Neural cell (in vitro differentiated cells): ENCODE results near the gene BNC2. TPM values are rescaled to one million over a fixed set of nuclear protein-coding genes. Genes with fewer than 3 reads are reported as not detected.

Experiments
- H2AFZ ChIP-seq: fragments of 200-600, 300-800 bp; sonication (generic), shearing (Covaris generic); 2 replicates; pipeline ENCODE4 v1.6.0; 2014; ENCODE audit warnings: low read depth, mild to moderate bottlenecking, antibody characterized with exemption, low read length, moderate library complexity
- H3F3A ChIP-seq: fragments of 200-600 bp; shearing (Covaris generic); 2 replicates; pipeline ENCODE4 v1.6.1; 2016; ENCODE audit warnings: mild to moderate bottlenecking, moderate library complexity, mixed read lengths, antibody characterized with exemption, low read length; ENCODE audit not compliant: insufficient read depth, poor library complexity, severe bottlenecking
- H3K27ac ChIP-seq: fragments of 200-600, 300-800 bp; sonication (generic), shearing (Covaris generic); 2 replicates; pipeline ENCODE4 v1.5.1; 2014; ENCODE audit warnings: mild to moderate bottlenecking, low read length, moderate library complexity
- H3K27me3 ChIP-seq: fragments of 300-800, 200-600 bp; sonication (generic), shearing (Covaris generic); 2 replicates; pipeline ENCODE4 v1.6.0; 2014; ENCODE audit warnings: mild to moderate bottlenecking, low read depth, low read length, moderate library complexity; ENCODE audit not compliant: insufficient read depth
- H3K36me3 ChIP-seq: fragments of 300-800, 200-600 bp; sonication (generic), shearing (Covaris generic); 2 replicates; pipeline ENCODE4 v1.5.1; 2014; ENCODE audit warnings: mild to moderate bottlenecking, antibody characterized with exemption, low read length, moderate library complexity; ENCODE audit not compliant: insufficient read depth
- H3K4me2 ChIP-seq: fragments of 300-800, 200-600 bp; sonication (generic), shearing (Covaris generic); 2 replicates; pipeline ENCODE4 v1.6.0; 2014; ENCODE audit warnings: mild to moderate bottlenecking, low read length
- H3K4me3 ChIP-seq: fragments of 300-800, 200-600 bp; sonication (generic), shearing (Covaris generic); 2 replicates; pipeline ENCODE4 v1.5.1; 2014; ENCODE audit warnings: mild to moderate bottlenecking, low read length, moderate library complexity
- H3K79me2 ChIP-seq: fragments of 200-600 bp; shearing (Covaris generic); replicated peaks from 2 replicates; pipeline ENCODE4 v1.6.0; 2014; ENCODE audit warnings: mild to moderate bottlenecking, low read length, moderate library complexity; ENCODE audit not compliant: insufficient read depth
- H3K9ac ChIP-seq: fragments of 300-800, 200-600 bp; sonication (generic), shearing (Covaris generic); 2 replicates; pipeline ENCODE4 v1.6.1; 2016; ENCODE audit warnings: mild to moderate bottlenecking, low read length, mixed read lengths
- H3K9me2 ChIP-seq: fragments of 200-600 bp; shearing (Covaris generic); 2 replicates; pipeline ENCODE4 v1.6.1; 2016; ENCODE audit warnings: mild to moderate bottlenecking, low read length, mixed read lengths; ENCODE audit not compliant: insufficient read depth
- H3K9me3 ChIP-seq: fragments of 200-600, 300-800 bp; sonication (generic), shearing (Covaris generic); 2 replicates; pipeline ENCODE4 v1.6.1; 2016; ENCODE audit warnings: mild to moderate bottlenecking, mixed run types, low read length, moderate library complexity, mixed read lengths
- H4K20me1 ChIP-seq: fragments of 200-600 bp; shearing (Covaris generic); 2 replicates; pipeline ENCODE4 v1.6.1; 2016; ENCODE audit warnings: mild to moderate bottlenecking, mixed run types; ENCODE audit not compliant: insufficient read depth
- CTCF ChIP-seq: fragments of 450-650 bp; IDR thresholded peaks from 2 replicates; pipeline ENCODE4 v1.5.1; 2014; ENCODE audit warnings: antibody characterized with exemption, mild to moderate bottlenecking, moderate library complexity; ENCODE audit not compliant: poor library complexity, severe bottlenecking
- EP300 ChIP-seq: fragments of 450-650 bp; conservative IDR thresholded peaks from 2 replicates; pipeline ENCODE4 v1.6.1; 2014; ENCODE audit warnings: antibody characterized with exemption, mild to moderate bottlenecking, moderate library complexity; ENCODE audit not compliant: poor library complexity, severe bottlenecking
- EZH2 ChIP-seq: fragments of 200-600, 300-800 bp; shearing (Covaris generic), sonication (generic); IDR thresholded peaks from 2 replicates; pipeline ENCODE4 v1.6.1; 2014; ENCODE audit warnings: antibody characterized with exemption, low read length, borderline replicate concordance, mild to moderate bottlenecking; ENCODE audit not compliant: insufficient read depth, poor library complexity, severe bottlenecking
- MXI1 ChIP-seq: fragments of 450-650 bp; conservative IDR thresholded peaks from 2 replicates; pipeline ENCODE4 v1.6.1; 2014; ENCODE audit warnings: antibody characterized with exemption, mild to moderate bottlenecking; ENCODE audit not compliant: poor library complexity, severe bottlenecking
- POLR2AphosphoS5 ChIP-seq: IDR thresholded peaks from 2 replicates; pipeline ENCODE4 v1.6.1; 2012
- RAD21 ChIP-seq: fragments of 450-650 bp; conservative IDR thresholded peaks from 2 replicates; pipeline ENCODE4 v1.6.1; 2014; ENCODE audit warnings: antibody characterized with exemption, mild to moderate bottlenecking, moderate library complexity
- REST ChIP-seq: IDR thresholded peaks from 2 replicates; pipeline ENCODE4 v1.6.1; 2012; ENCODE audit warnings: borderline replicate concordance
- SMC3 ChIP-seq: fragments of 450-650 bp; conservative IDR thresholded peaks from 2 replicates; pipeline ENCODE4 v1.6.1; 2014; ENCODE audit warnings: antibody characterized with exemption, mild to moderate bottlenecking, moderate library complexity; ENCODE audit not compliant: poor library complexity
- TAF1 ChIP-seq: IDR thresholded peaks from 2 replicates; pipeline ENCODE4 v1.6.1; 2012; ENCODE audit warnings: low read depth
- polyA plus RNA-seq: library from polyadenylated mRNA; depleted of rRNA; stranded (reverse); fragments of >200 nt; gene quantifications from 2 replicates; pipeline ENCODE4 v1.2.3, GENCODE V29; 2014

BNC2 gene
- polyA plus RNA-seq, 1 donor from 2014 or later: 1.3 TPM

DNA sequence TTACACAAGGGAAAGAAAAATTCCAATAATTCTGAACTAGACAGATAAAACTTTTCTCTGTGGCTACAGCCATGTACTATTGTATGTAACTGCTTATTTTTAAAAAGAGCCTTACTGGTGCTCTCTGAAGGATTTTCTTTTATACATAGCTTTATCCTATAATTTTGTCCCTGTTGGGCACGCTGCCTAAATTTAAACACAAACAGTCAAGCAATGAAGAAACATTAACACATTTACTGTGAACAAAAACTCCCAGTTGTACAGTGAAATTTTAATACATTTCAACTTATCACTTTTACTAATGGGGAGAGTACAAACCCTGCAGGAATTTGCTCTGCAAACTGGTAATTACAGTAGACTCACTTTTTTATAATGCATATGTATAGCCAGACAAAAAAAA is 273.3 kb downstream of the BNC2 start:
- Histone ChIP-seq H3F3A (no peaks in the 10 kb centered on the region), H3K4me2 (no peak overlapping the region), H3K79me2 (no peaks in the 10 kb centered on the region), H3K9me2 (no peaks in the 10 kb centered on the region), H3K4me3 (no peak overlapping the region), H2AFZ (no peak overlapping the region), H3K36me3 (no peaks in the 10 kb centered on the region), H3K27ac (no peak overlapping the region), H3K27me3 (no peaks in the 10 kb centered on the region), H3K9me3 (no peaks in the 10 kb centered on the region), H4K20me1 (no peaks in the 10 kb centered on the region), H3K9ac (no peak overlapping the region)
- TF ChIP-seq CTCF (no peak), MXI1 (no peak), TAF1 (no peak), EZH2 (no peak), POLR2AphosphoS5 (no peak), EP300 (no peak)

DNA sequence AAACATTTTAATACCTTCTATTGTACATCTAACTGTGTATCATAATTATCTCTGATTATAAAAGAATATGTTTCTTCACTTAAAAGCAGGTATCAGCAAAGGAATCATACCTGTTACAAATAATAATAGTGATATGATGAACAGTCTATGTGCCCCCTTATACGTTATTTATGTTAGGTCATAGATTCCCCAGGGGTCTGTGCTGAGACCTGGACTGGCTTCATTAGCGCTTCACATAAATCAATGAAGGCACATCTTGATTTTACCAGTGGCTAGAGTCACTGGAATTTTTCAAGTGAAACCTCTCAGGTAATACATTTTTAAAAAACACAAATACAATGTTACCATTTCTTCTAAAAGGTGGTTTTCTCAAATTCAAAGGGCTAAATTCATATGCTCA is 275.2 kb downstream of the BNC2 start:
- Histone ChIP-seq H3K79me2 (no peaks in the 10 kb centered on the region), H3K9me2 (no peaks in the 10 kb centered on the region), H3K27ac (no peak overlapping the region), H3K27me3 (no peaks in the 10 kb centered on the region), H3K9me3 (no peaks in the 10 kb centered on the region), H3K36me3 (no peaks in the 10 kb centered on the region), H3F3A (no peaks in the 10 kb centered on the region), H3K4me3 (no peak overlapping the region), H4K20me1 (no peaks in the 10 kb centered on the region), H2AFZ (no peak overlapping the region), H3K4me2 (no peak overlapping the region), H3K9ac (no peak overlapping the region)
- TF ChIP-seq MXI1 (no peak), REST (no peak), SMC3 (no peak), RAD21 (no peak), EP300 (no peak), CTCF (no peak), EZH2 (no peak), TAF1 (no peak), POLR2AphosphoS5 (no peak)
